CD4-positive, alpha-beta T cell (primary cell): ENCODE results near the gene MORN3. TPM values are rescaled to one million over a fixed set of nuclear protein-coding genes. Genes with fewer than 3 reads are reported as not detected.
A peak's percentile ranks its signal among the peaks of the same experiment; 100 is the strongest.
"Not testable (repeated sequence)": the region's sequence is repeated elsewhere in the genome, so short reads cannot be mapped to it uniquely, and the experiment has no call there.

ENCODE experiments used
- ATAC-seq: fragments of 200-7000 bp; cut with Tn5 transposase; one replicate; pipeline ENCODE4 v1.10.0; 2022; ENCODE audit warnings: mild to moderate bottlenecking; ENCODE audit not compliant: poor library complexity
- CTCF ChIA-PET: fragments of 350-600 bp; sonication (Branson Sonifier 250); formaldehyde crosslinking; loops from one replicate; lab custom pipeline; 2021; ENCODE audit warnings: antibody characterized with exemption, inconsistent platforms; lab: Charles Lee
- POLR2A ChIA-PET: fragments of 350-600 bp; sonication (Branson Sonifier 250); formaldehyde crosslinking; loops from one replicate; lab custom pipeline; 2021; ENCODE audit warnings: antibody characterized with exemption, inconsistent platforms; lab: Charles Lee
- DNase-seq, 14 experiments: peaks; one replicate each; pipeline ENCODE4 v3.0.0-alpha.2; 2013 to 2020; ENCODE audit warnings: mixed read lengths in 2 of 14
- H3K27ac ChIP-seq, 2 donors: one replicate each; pipeline versions ENCODE4 v1.5.1 to v1.7.0; 2013; ENCODE audit warnings: low read length in 2 of 2, low read depth in 1 of 2, mild to moderate bottlenecking in 1 of 2
- H3K27me3 ChIP-seq, 2 experiments: 1 replicate in 1 of 2; 2 replicates in 1 of 2; pipeline versions ENCODE4 v1.6.1 to v1.7.0; 2013; ENCODE audit warnings: low read length in 2 of 2, control low read depth in 1 of 2, mild to moderate bottlenecking in 1 of 2, moderate library complexity in 1 of 2; ENCODE audit not compliant: insufficient read depth in 2 of 2, control insufficient read depth in 1 of 2
- H3K36me3 ChIP-seq: one replicate; pipeline ENCODE4 v1.6.1; 2013; ENCODE audit warnings: low read length, control low read depth; ENCODE audit not compliant: insufficient read depth
- H3K4me1 ChIP-seq: one replicate; pipeline ENCODE4 v1.6.1; 2013; ENCODE audit warnings: low read length, control low read depth; ENCODE audit not compliant: insufficient read depth
- H3K4me3 ChIP-seq: one replicate; pipeline ENCODE4 v1.5.1; 2013; ENCODE audit warnings: mild to moderate bottlenecking, low read length, moderate library complexity
- H3K9me3 ChIP-seq, 2 experiments: 1 replicate in 1 of 2; 2 replicates in 1 of 2; pipeline versions ENCODE4 v1.6.1 to v1.7.0; 2013; ENCODE audit warnings: low read length in 2 of 2, mild to moderate bottlenecking in 2 of 2, control low read depth in 1 of 2, moderate library complexity in 1 of 2; ENCODE audit not compliant: control insufficient read depth in 1 of 2, insufficient read depth in 1 of 2
- H3K27ac Mint-ChIP-seq: one replicate; pipeline ENCODE4 v1.8.0; 2020; ENCODE audit warnings: mixed read lengths
- H3K27me3 Mint-ChIP-seq: one replicate; pipeline ENCODE4 v1.8.0; 2021; ENCODE audit warnings: mixed read lengths
- H3K36me3 Mint-ChIP-seq: one replicate; pipeline ENCODE4 v1.8.0; 2021; ENCODE audit warnings: low read depth, mixed read lengths
- H3K4me1 Mint-ChIP-seq: one replicate; pipeline ENCODE4 v1.8.0; 2021; ENCODE audit warnings: low read depth, mixed read lengths
- H3K4me3 Mint-ChIP-seq: one replicate; pipeline ENCODE4 v1.8.0; 2020; ENCODE audit warnings: mild to moderate bottlenecking, mixed read lengths
- H3K9me3 Mint-ChIP-seq: one replicate; pipeline ENCODE4 v1.8.0; 2020; ENCODE audit warnings: mixed read lengths
- intact Hi-C, 2 experiments: fragments of 100-400 bp; cut with DNase I in 1 of 2; cut with micrococcal nuclease in 1 of 2; formaldehyde crosslinking; loops; one replicate each; pipeline versions ENCODE4 v1.15.1 to v1.9.0; 2023 to 2025; cut with DNase I, micrococcal nuclease
- total RNA-seq, 174 experiments: library from RNA in 2 of 174; stranded (reverse) in 2 of 174; gene quantifications; one replicate each; pipeline ENCODE4 v1.2.3 and lab custom pipeline; 2021 to 2026
- TF ChIP-seq, protein P1 (sequence below): fragments of 200-600 bp; IDR thresholded peaks from one replicate; pipeline ENCODE4 v1.8.0; 2022; ENCODE audit warnings: antibody characterized with exemption, mild to moderate bottlenecking

The MORN3 gene
- total RNA-seq, 2 experiments from 2014 or later = 9.8 to 11.9 TPM

GRCh38 chr12:121693155-121693687, 23.8 kb upstream of the MORN3 start:
- POLR2A ChIA-PET = no interaction called here
- DNase-seq (no peak), ATAC-seq (no peak)
- Mint-ChIP-seq H3K4me3 (no peak overlapping the region), H3K27me3 (no peaks in the 10 kb centered on the region), H3K36me3 (no peaks in the 10 kb centered on the region), H3K27ac (no peak overlapping the region), H3K4me1 (peaks cover 4% of the 10 kb centered on the region), H3K9me3 (no peaks in the 10 kb centered on the region)
- TF ChIP-seq, protein P1, sequence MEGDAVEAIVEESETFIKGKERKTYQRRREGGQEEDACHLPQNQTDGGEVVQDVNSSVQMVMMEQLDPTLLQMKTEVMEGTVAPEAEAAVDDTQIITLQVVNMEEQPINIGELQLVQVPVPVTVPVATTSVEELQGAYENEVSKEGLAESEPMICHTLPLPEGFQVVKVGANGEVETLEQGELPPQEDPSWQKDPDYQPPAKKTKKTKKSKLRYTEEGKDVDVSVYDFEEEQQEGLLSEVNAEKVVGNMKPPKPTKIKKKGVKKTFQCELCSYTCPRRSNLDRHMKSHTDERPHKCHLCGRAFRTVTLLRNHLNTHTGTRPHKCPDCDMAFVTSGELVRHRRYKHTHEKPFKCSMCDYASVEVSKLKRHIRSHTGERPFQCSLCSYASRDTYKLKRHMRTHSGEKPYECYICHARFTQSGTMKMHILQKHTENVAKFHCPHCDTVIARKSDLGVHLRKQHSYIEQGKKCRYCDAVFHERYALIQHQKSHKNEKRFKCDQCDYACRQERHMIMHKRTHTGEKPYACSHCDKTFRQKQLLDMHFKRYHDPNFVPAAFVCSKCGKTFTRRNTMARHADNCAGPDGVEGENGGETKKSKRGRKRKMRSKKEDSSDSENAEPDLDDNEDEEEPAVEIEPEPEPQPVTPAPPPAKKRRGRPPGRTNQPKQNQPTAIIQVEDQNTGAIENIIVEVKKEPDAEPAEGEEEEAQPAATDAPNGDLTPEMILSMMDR = no peak
- Histone ChIP-seq H3K27ac (no peak overlapping the region), H3K9me3 (no peaks in the 10 kb centered on the region), H3K36me3 (no peaks in the 10 kb centered on the region), H3K4me1 (peaks cover 2% of the 10 kb centered on the region), H3K27me3 (no peaks in the 10 kb centered on the region), H3K4me3 (no peak overlapping the region)
- CTCF ChIA-PET = interaction anchor here (0.6 to 2.5 kb wide), 4 partner anchors 12 to 119 kb away, joined by 3 to 18 read pairs (median 4); partner anchors contain the start of gene RHOF
- intact Hi-C loops = no loop called here

DNA sequence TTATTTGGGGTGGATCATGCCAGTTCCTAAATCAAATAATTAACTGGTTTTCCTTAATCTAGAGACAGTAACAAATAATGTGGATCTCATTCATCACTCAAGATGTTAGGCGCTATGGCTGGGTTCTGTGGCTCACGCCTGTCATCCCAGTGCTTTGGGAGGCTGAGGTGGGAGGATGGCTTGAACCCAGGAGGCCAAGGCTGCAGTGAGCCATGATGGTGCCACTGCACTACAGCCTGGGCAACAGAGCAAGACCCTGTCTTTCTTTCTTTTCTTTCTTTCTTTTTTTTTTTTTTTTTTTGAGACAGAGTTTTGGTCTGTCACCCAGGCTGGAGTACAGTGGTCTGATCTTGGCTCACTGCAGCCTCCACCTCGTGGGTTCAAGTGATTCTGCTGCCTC, 23.3 kb upstream of the MORN3 start:
- H3K36me3 Mint-ChIP-seq, H3K27me3 ChIP-seq, H3K36me3 ChIP-seq, DNase-seq, H3K9me3 ChIP-seq, H3K27ac ChIP-seq, intact Hi-C loops, ATAC-seq, H3K9me3 Mint-ChIP-seq, H3K4me1 ChIP-seq, H3K27me3 Mint-ChIP-seq, H3K27ac Mint-ChIP-seq, H3K4me1 Mint-ChIP-seq, POLR2A ChIA-PET, H3K4me3 Mint-ChIP-seq, H3K4me3 ChIP-seq: not testable (repeated sequence)
- CTCF ChIA-PET = interaction anchor here (0.6 to 2.5 kb wide), 5 partner anchors 12 to 119 kb away, joined by 3 to 18 read pairs (median 3); partner anchors contain the start of gene RHOF

- Histone ChIP-seq H3K4me1 (peaks cover 14% of the 10 kb centered on the region), H3K9me3 (no peaks in the 10 kb centered on the region), H3K27ac (no peak overlapping the region), H3K27me3 (no peaks in the 10 kb centered on the region), H3K4me3 (no peak overlapping the region), H3K36me3 (no peaks in the 10 kb centered on the region)
- ATAC-seq = no peak
- Mint-ChIP-seq H3K9me3 (no peaks in the 10 kb centered on the region), H3K4me1 (peaks cover 12% of the 10 kb centered on the region), H3K36me3 (no peaks in the 10 kb centered on the region), H3K4me3 (no peak overlapping the region), H3K27ac (no peak overlapping the region), H3K27me3 (no peaks in the 10 kb centered on the region)
- POLR2A ChIA-PET = no interaction called here
- intact Hi-C loops = no loop called here
- TF ChIP-seq, protein P1 = no peak
- CTCF ChIA-PET = interaction anchor here (0.7 kb wide), 1 partner anchor 105 kb away, joined by 4 read pairs; no protein-coding TSS in a partner anchor
- DNase-seq = no peak
These were observed 20.0 kb upstream of the MORN3 start for GRCh38 chr12:121689430-121689829.

DNA sequence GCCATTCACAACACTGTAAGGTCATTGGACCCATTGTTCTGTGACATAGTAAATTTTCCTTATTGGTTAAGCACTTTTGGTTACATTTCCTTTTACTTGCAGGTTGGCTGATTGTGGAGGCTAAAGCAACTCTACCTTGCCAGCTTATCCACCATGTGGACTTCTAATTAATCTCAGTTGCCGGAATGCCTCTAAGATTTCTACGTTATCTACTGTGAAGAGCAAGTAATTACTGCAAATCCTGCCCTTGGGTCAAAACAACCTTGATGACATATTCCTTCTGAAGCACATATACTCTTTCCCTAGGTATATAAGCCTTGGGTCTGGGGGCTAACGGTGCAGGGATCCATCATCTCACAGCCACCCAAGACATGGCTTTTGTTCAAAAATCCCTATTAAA, 19.5 kb upstream of the MORN3 start:
- H3K36me3 ChIP-seq = no peaks in the 10 kb centered on the region
- H3K27ac ChIP-seq = no peak overlapping the region
- H3K4me3 ChIP-seq = no peak overlapping the region
- Mint-ChIP-seq H3K4me1 (peaks cover 12% of the 10 kb centered on the region), H3K27me3 (no peaks in the 10 kb centered on the region), H3K27ac (no peak overlapping the region), H3K9me3 (no peaks in the 10 kb centered on the region), H3K36me3 (no peaks in the 10 kb centered on the region), H3K4me3 (no peak overlapping the region)
- CTCF ChIA-PET = no interaction called here
- no peaks in the 10 kb centered on the region for H3K27me3 ChIP-seq
- DNase-seq = no peak
- no peaks in the 10 kb centered on the region for H3K9me3 ChIP-seq
- POLR2A ChIA-PET = no interaction called here
- peaks cover 14% of the 10 kb centered on the region for H3K4me1 ChIP-seq
- TF ChIP-seq, protein P1 = no peak
- intact Hi-C loops = no loop called here
- no peak for ATAC-seq

DNA sequence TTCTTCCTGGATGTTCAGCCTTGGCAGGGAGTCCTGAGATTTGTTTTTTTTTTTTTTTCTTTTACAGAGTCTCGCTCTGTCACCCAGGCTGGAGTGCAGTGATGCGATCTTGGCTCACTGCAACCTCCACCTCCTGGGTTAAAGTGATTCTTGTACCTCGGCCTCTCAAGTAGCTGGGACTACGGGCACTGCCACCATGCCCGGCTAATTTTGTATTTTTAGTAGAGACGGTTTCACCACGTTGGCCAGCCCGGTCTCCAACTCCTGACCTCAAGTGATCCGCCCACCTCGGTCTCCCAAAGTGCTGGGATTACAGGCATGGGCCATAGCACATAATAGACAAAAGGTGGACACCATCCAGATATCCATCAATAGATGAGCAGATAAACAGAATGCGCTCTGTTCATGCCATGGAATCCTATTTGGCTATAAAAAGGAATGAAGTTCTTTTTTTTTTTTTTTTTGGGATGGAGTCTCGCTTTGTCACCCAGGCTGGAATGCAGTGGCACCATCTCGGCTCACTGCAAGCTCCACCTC, 10.3 kb upstream of the MORN3 start:
- CTCF ChIA-PET = interaction anchor here (0.6 to 8.9 kb wide), 4 partner anchors 11 to 181 kb away, joined by 3 to 69 read pairs (median 8); partner anchors contain the start of gene MORN3
- POLR2A ChIA-PET = interaction anchor here (0.7 to 1.1 kb wide), 2 partner anchors 116 to 179 kb away, joined by 3 to 4 read pairs; no protein-coding TSS in a partner anchor
- H3K4me3 ChIP-seq, H3K4me1 Mint-ChIP-seq, H3K27me3 ChIP-seq, H3K27me3 Mint-ChIP-seq, H3K9me3 Mint-ChIP-seq, ATAC-seq, H3K36me3 ChIP-seq, DNase-seq, intact Hi-C loops, H3K27ac ChIP-seq, H3K36me3 Mint-ChIP-seq, H3K9me3 ChIP-seq: not testable (repeated sequence)
- H3K27ac Mint-ChIP-seq = peak overlapping the region; percentile 83
- H3K4me1 ChIP-seq = peaks cover 11% of the 10 kb centered on the region
- H3K4me3 Mint-ChIP-seq = peak overlapping the region; percentile 49
